ENCODE data around the gene ANAPC2.

Gene ANAPC2, protein sequence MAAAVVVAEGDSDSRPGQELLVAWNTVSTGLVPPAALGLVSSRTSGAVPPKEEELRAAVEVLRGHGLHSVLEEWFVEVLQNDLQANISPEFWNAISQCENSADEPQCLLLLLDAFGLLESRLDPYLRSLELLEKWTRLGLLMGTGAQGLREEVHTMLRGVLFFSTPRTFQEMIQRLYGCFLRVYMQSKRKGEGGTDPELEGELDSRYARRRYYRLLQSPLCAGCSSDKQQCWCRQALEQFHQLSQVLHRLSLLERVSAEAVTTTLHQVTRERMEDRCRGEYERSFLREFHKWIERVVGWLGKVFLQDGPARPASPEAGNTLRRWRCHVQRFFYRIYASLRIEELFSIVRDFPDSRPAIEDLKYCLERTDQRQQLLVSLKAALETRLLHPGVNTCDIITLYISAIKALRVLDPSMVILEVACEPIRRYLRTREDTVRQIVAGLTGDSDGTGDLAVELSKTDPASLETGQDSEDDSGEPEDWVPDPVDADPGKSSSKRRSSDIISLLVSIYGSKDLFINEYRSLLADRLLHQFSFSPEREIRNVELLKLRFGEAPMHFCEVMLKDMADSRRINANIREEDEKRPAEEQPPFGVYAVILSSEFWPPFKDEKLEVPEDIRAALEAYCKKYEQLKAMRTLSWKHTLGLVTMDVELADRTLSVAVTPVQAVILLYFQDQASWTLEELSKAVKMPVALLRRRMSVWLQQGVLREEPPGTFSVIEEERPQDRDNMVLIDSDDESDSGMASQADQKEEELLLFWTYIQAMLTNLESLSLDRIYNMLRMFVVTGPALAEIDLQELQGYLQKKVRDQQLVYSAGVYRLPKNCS

GRCh38 chr9:137188490-137189296 is at the start of gene ANAPC2, which contains the start of gene SSNA1:
Gene ANAPC2, minus strand, starts transcription at chr9:137188560. Its CDS starts 28 bp downstream, at chr9:137188532.
Gene SSNA1, plus strand, starts transcription at chr9:137188676. Its CDS starts 51 bp downstream, at chr9:137188727.
- in situ Hi-C loops (cut with MboI; ENCODE audit: low sequenced_read_pairs): no loop called here

GRCh38 chr9:137236936-137237421 is 48.6 kb upstream of the ANAPC2 start:
- in situ Hi-C loops (cut with MboI; ENCODE audit: low sequenced_read_pairs): no loop called here

GRCh38 chr9:137236238-137236935 is 48.0 kb upstream of the ANAPC2 start:
- in situ Hi-C loops (cut with MboI; ENCODE audit: low sequenced_read_pairs): no loop called here

DNA sequence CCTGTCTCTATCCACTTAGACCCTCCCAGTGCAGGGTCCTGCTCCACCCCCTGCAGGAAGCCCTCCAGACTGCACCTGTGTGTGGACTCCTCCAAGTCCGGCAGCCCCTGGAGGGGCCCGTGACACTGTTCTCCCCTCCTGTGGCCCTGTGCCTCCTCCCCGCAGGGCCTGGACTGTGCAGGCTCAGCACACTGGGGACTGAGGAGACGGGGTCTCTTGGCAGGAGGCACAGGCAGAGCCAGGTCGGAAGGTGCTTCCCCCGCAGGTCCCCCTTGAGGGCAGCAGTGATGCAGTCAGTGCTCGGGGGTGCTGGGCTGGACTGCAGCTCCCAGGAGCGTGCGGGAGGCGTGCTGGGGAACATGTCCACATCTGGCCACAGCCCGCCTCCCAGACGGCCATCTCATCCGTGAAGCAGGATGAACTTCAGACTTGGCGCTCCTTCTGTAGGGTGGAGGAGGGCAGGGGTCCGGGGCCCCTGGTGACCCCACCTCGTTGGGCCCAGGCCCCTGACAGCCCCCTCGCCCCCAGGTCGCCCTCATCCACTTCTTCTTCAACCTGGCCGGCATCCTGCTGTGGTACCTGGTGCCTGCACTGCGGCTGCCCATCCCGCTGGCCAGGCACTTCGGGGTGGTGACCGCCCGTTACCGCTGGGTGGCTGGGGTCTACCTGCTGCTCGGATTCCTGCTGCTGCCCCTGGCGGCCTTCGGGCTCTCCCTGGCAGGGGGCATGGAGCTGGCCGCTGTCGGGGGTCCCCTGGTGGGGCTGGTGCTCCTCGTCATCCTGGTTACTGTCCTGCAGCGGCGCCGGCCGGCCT is 47.3 kb upstream of the ANAPC2 start:
- in situ Hi-C loops (cut with MboI; ENCODE audit: low sequenced_read_pairs): no loop called here

DNA sequence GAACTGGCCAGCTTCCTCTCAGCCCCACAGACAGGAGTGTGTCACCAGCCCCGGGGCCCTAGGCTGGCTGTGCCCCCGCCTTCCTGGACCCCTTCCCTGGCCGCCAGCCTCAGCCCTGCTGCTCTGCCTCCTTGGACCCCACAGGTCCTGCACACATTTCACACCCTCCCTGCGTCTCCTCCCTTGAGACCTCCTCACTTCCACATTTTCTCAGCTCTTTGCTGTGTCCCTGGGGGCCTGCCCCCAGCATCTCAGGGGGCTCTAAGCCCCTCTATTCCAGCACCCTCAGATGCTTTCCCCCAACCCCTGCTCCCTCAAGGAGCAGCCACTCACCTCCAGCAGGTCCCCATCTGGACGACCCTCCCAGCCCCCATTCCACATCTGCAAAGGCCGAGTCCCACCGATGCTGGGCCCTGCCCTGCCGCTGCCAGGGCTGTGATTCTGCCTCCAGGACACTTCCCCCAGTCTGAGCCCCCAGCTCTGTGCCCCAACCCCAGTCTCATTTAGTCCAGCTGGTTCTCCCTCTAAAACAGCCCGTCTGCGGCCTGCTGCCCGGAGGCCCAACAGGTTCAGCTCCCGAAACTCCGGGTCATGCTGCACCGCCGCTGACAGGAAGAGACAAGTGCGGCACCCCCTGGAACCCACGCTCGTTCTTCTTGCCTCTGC is 46.5 kb upstream of the ANAPC2 start:
- in situ Hi-C loops (cut with MboI; ENCODE audit: low sequenced_read_pairs): no loop called here

DNA sequence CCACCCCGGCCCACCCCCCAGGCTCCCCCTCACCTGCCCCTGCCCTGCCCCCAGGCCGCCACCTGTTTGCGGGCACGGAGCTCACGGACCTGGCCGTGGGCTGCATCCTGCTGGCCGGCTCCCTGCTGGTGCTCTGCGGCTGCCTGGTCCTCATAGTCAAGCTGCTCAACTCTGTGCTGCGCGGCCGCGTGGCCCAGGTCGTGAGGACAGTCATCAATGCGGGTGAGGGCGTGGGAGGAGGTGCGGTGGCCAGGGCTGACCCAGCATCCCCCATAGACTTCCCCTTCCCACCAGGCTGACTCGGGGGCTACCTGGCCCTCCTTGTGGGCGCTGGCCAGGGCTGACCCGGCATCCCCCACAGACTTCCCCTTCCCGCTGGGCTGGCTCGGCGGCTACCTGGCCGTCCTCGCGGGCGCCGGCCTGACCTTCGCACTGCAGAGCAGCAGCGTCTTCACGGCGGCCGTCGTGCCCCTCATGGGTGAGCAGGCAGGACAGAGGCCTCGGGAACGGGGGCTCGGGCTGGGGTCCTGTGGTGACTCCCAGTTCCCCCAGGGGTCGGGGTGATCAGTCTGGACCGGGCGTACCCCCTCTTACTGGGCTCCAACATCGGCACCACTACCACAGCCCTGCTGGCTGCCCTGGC is 45.8 kb upstream of the ANAPC2 start:
- in situ Hi-C loops (cut with MboI; ENCODE audit: low sequenced_read_pairs): no loop called here

DNA sequence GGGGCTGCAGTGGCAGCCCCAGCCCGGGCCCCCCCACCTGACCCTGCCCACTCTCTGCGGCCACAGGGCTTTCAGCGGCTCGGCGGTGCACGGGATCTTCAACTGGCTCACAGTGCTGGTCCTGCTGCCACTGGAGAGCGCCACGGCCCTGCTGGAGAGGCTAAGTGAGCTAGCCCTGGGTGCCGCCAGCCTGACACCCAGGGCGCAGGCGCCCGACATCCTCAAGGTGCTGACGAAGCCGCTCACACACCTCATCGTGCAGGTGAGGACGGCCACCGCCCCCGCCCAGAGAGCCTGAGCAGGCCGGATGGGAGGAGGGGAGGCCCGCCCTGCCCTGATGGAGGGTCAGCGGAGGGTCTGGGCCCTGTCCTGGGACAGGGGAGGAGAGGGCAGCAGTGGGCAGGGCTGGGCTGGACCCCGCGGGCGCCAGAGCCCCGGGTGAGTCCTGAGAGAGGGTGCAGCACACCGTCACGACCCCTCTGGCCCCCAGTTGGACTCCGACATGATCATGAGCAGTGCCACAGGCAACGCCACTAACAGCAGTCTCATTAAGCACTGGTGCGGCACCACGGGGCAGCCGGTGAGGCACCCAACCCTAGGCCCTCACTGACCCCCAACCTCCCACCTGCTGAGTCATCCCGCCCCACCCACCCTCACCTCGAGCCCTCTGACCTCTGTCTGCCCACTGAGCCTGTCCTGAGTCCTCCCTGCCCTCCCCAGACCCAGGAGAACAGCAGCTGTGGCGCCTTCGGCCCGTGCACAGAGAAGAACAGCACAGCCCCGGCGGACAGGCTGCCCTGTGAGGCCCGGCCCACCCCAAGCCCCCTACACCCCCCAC is 45.0 kb upstream of the ANAPC2 start:
- in situ Hi-C loops (cut with MboI; ENCODE audit: low sequenced_read_pairs): no loop called here

GRCh38 chr9:137232510-137232909 is 44.1 kb upstream of the ANAPC2 start:
- in situ Hi-C loops (cut with MboI; ENCODE audit: low sequenced_read_pairs): no loop called here

DNA sequence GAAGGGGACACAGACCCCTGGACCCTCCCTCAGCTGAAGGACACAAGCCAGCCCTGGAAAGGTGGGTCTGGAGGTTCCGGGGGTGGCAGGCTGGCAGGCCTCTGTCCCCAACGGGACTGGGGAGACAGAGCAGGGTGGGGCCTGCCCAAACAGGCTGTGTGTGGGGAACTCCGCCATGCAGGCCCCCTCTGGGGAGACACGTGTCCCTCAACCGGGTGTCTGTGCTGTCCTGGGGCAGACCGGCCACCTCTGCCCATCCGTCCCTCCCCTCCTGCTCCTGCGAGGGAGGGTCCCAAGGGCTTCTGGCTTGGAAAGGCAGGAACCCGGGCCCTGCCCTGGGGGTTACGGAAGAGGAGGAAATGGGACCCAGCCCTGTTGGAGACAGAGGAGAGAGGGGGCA is 43.7 kb upstream of the ANAPC2 start:
- in situ Hi-C loops (cut with MboI; ENCODE audit: low sequenced_read_pairs): no loop called here

DNA sequence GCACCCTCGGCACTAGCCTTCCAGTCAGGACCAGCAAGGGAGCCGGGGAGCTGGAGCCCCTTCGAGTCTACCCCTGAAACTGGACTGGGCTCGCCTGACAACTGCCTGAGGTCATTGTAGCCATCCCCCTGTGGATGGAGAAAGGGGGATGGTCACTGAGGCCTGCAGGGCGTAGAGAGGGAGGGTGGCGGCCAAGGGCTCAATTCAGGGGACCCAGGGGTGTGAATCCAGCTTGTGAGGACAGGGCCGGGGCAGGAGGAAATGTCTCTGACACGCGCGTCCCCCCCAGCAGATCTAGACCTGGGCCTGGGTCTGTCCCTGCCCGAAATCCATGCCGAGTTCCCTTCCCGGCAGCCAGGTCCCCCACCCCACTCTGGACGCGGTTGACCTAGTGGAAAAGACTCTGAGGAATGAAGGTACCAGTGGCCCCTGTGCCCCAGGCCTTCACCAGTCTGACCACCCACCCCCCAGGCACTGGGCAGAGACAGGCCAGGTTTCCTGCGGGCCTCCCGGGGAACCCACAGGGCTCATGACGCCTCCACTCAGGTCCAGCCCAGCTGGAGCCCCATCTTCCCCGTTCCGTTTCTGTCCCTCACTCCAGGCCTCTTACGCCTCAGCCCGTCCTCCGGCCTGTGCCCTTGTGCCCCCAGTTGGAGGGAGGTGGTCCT is 43.1 kb upstream of the ANAPC2 start:
- in situ Hi-C loops (cut with MboI; ENCODE audit: low sequenced_read_pairs): no loop called here

- in situ Hi-C loops (cut with MboI; ENCODE audit: low sequenced_read_pairs): no loop called here
Measured at GRCh38 chr9:137230705-137231371, 42.5 kb upstream of the ANAPC2 start, which contains the start of gene SLC34A3. Gene SLC34A3, plus strand, starts transcription at chr9:137230901. Its CDS starts 802 bp downstream, at chr9:137231703.

- in situ Hi-C loops (cut with MboI; ENCODE audit: low sequenced_read_pairs): loop anchor here (5.0 kb wide), 1 partner anchor 108 kb away; no protein-coding TSS in a partner anchor
Measured at GRCh38 chr9:137229903-137230704, 41.7 kb upstream of the ANAPC2 start.

- in situ Hi-C loops (cut with MboI; ENCODE audit: low sequenced_read_pairs): loop anchor here (5.0 kb wide), 1 partner anchor 107 kb away; no protein-coding TSS in a partner anchor
Measured at GRCh38 chr9:137228968-137229896, 40.9 kb upstream of the ANAPC2 start.

DNA sequence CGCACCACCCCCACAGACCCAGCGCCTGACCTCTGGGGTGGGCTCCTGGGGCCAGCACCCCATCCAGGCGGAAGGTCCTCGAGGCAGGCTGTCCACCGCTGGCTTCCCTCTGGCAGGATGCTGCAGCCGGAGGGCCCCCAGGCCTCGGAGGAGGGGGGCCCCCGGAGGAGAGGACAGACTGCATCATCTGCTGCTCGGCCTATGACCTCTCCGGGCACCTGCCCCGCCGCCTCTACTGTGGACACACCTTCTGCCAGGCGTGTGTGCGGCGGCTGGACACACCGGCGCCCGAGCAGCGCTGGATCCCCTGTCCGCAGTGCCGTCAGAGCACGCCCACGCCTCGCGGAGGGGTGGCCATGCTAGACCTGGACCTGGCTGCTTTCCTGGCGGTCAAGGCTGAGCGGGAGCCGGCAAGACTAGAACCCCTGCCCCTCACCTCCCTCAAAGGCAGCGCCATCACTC is 40.2 kb upstream of the ANAPC2 start:
- in situ Hi-C loops (cut with MboI; ENCODE audit: low sequenced_read_pairs): loop anchor here (5.0 kb wide), 1 partner anchor 106 kb away; no protein-coding TSS in a partner anchor
